NB4 (cell line): Measurements from ENCODE around the gene AKIRIN2.

Experiments
- CTCF ChIP-seq: IDR thresholded peaks from one replicate; pipeline ENCODE4 v1.5.1; 2012; ENCODE audit warnings: low read depth, low read length
- POLR2A ChIP-seq: IDR thresholded peaks from 2 replicates; pipeline ENCODE4 v1.6.1; 2011; ENCODE audit warnings: mild to moderate bottlenecking; ENCODE audit not compliant: insufficient read length; ENCODE audit errors: extremely low read depth
- TF ChIP-seq, protein P1 (sequence below): IDR thresholded peaks from 2 replicates; pipeline ENCODE4 v1.6.1; 2011; ENCODE audit warnings: low read depth, low read length

GRCh38 chr6:87736809-87737540 is 34.9 kb upstream of the AKIRIN2 start:
- TF ChIP-seq POLR2A = no peak
- TF ChIP-seq CTCF = no peak
- TF ChIP-seq, protein P1, sequence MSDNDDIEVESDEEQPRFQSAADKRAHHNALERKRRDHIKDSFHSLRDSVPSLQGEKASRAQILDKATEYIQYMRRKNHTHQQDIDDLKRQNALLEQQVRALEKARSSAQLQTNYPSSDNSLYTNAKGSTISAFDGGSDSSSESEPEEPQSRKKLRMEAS = no peak
